ENCODE data around the gene CHMP4A. TPM values are rescaled to one million over a fixed set of nuclear protein-coding genes. Genes with fewer than 3 reads are reported as not detected.

CHMP4A gene
- total and polyA plus RNA-seq, 9 of the 15 experiments (the other 6 are each of a cell fraction or from before 2014, with no cell fraction given) = 28.8 to 104 (median 52.7) TPM

DNA sequence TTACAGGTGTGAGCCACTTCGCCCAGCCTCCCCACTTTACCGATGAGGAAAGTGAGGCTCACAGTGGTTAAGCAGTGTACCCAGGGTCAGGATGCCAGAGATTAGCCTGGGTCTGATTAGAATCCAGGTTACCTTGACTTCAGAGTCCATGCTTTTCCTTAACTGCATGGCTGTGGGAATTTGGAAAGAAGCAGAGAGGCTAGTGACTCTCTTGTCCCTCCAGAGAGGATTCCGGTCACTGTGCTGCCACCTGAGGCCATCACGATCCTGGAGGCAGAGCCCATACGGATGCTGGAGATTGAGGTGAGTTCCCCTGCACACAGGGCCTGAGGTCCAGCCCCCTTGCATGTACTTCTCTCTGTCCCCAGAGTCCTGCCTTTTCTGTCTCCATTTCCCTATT is 36.7 kb downstream of the CHMP4A start:
- TF ChIP-seq, protein P1, sequence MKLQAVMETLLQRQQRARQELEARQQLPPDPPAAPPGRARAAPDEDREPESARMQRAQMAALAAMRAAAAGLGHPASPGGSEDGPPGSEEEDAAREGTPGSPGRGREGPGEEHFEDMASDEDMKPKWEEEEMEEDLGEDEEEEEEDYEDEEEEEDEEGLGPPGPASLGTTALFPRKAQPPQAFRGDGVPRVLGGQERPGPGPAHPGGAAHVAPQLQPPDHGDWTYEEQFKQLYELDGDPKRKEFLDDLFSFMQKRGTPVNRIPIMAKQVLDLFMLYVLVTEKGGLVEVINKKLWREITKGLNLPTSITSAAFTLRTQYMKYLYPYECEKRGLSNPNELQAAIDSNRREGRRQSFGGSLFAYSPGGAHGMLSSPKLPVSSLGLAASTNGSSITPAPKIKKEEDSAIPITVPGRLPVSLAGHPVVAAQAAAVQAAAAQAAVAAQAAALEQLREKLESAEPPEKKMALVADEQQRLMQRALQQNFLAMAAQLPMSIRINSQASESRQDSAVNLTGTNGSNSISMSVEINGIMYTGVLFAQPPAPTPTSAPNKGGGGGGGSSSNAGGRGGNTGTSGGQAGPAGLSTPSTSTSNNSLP (IDR thresholded peaks at IDR 0.05; ENCODE audit: borderline replicate concordance, low read depth, low read length) = no peak
- TF ChIP-seq ZBED1 (IDR thresholded peaks at IDR 0.05) (no peak), ERF (CRISPR knock-in tag; IDR thresholded peaks at IDR 0.05) (no peak), EZH2 (IDR thresholded peaks at IDR 0.05; ENCODE audit: borderline replicate concordance, low read depth, low read length) (no peak), KAT7 (CRISPR knock-in tag; IDR thresholded peaks at IDR 0.05; ENCODE audit: borderline replicate concordance) (no peak), CBX5 (IDR thresholded peaks at IDR 0.05; ENCODE audit: borderline replicate concordance, low read depth) (no peak), GTF2E2 (tag; IDR thresholded peaks at IDR 0.05) (no peak), ZNF3 (CRISPR knock-in tag; IDR thresholded peaks at IDR 0.05) (no peak), ZNF197 (CRISPR knock-in tag; IDR thresholded peaks at IDR 0.05; ENCODE audit: low read depth) (no peak)
- TF ChIP-seq, protein P2, sequence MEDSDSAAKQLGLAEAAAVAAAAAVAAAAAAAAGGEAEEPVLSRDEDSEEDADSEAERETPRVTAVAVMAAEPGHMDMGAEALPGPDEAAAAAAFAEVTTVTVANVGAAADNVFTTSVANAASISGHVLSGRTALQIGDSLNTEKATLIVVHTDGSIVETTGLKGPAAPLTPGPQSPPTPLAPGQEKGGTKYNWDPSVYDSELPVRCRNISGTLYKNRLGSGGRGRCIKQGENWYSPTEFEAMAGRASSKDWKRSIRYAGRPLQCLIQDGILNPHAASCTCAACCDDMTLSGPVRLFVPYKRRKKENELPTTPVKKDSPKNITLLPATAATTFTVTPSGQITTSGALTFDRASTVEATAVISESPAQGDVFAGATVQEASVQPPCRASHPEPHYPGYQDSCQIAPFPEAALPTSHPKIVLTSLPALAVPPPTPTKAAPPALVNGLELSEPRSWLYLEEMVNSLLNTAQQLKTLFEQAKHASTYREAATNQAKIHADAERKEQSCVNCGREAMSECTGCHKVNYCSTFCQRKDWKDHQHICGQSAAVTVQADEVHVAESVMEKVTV (CRISPR knock-in tag; IDR thresholded peaks at IDR 0.05) = no peak
- TF ChIP-seq, protein P3, sequence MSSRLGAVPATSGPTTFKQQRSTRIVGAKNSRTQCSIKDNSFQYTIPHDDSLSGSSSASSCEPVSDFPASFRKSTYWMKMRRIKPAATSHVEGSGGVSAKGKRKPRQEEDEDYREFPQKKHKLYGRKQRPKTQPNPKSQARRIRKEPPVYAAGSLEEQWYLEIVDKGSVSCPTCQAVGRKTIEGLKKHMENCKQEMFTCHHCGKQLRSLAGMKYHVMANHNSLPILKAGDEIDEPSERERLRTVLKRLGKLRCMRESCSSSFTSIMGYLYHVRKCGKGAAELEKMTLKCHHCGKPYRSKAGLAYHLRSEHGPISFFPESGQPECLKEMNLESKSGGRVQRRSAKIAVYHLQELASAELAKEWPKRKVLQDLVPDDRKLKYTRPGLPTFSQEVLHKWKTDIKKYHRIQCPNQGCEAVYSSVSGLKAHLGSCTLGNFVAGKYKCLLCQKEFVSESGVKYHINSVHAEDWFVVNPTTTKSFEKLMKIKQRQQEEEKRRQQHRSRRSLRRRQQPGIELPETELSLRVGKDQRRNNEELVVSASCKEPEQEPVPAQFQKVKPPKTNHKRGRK (tag; IDR thresholded peaks at IDR 0.05) = no peak
- TF ChIP-seq, protein P4, sequence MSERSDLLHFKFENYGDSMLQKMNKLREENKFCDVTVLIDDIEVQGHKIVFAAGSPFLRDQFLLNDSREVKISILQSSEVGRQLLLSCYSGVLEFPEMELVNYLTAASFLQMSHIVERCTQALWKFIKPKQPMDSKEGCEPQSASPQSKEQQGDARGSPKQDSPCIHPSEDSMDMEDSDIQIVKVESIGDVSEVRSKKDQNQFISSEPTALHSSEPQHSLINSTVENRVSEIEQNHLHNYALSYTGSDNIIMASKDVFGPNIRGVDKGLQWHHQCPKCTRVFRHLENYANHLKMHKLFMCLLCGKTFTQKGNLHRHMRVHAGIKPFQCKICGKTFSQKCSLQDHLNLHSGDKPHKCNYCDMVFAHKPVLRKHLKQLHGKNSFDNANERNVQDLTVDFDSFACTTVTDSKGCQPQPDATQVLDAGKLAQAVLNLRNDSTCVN (CRISPR knock-in tag; IDR thresholded peaks at IDR 0.05) = no peak
- TF ChIP-seq, protein P5, sequence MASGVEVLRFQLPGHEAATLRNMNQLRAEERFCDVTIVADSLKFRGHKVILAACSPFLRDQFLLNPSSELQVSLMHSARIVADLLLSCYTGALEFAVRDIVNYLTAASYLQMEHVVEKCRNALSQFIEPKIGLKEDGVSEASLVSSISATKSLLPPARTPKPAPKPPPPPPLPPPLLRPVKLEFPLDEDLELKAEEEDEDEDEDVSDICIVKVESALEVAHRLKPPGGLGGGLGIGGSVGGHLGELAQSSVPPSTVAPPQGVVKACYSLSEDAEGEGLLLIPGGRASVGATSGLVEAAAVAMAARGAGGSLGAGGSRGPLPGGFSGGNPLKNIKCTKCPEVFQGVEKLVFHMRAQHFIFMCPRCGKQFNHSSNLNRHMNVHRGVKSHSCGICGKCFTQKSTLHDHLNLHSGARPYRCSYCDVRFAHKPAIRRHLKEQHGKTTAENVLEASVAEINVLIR (CRISPR knock-in tag; IDR thresholded peaks at IDR 0.05) = no peak
- Histone ChIP-seq H4K20me1 (replicated peaks; ENCODE audit: control insufficient read depth, insufficient read depth, low read length) (no peaks in the 10 kb centered on the region), H3K79me2 (ENCODE audit: control insufficient read depth, insufficient read depth, low read length) (no peaks in the 10 kb centered on the region), H3K27ac (ENCODE audit: extremely low read depth, low read depth, low read length) (no peak overlapping the region), H3K9ac (ENCODE audit: insufficient read depth in 1 of 2, low read depth in 2 of 2, low read length in 2 of 2) (peak overlapping the region in 1 of 2 experiments; percentile 68; a peak in 1 of 4 replicates), H3K27me3 (ENCODE audit: control insufficient read depth in 2 of 2, insufficient read depth in 2 of 2, low read length in 2 of 2) (no peaks in the 10 kb centered on the region), H3K4me2 (ENCODE audit: insufficient read depth, low read length) (no peak overlapping the region), H3K4me1 (replicated peaks in 1 of 2; ENCODE audit: control insufficient read depth in 2 of 2, insufficient read depth in 2 of 2, low read length in 2 of 2) (no peaks in the 10 kb centered on the region; a peak in 3 of 5 replicates), H2AFZ (ENCODE audit: low read depth, low read length) (no peak overlapping the region), H3K9me3 (replicated peaks; ENCODE audit: control insufficient read depth, insufficient read depth, low read depth, low read length) (no peaks in the 10 kb centered on the region), H3K36me3 (ENCODE audit: control insufficient read depth, insufficient read depth, low read length) (peaks cover 31% of the 10 kb centered on the region; the same call in 2 of the 3 replicates), H3K4me3 (no peak overlapping the region), H3K9me1 (ENCODE audit: control insufficient read depth, insufficient read depth, low read length) (no peaks in the 10 kb centered on the region)
- DNase-seq (ENCODE audit: extremely low read depth in 1 of 4, low spot score in 3 of 4) (no peak), FAIRE-seq (no peak), ATAC-seq (no peak)
- ChIA-PET POLR2A (no interaction called here), CTCF (ENCODE audit: low intra/inter-chr PET ratio) (no interaction called here)
- no TSS peak for BruUV-seq (replicated peaks)
- intact Hi-C loops (cut with micrococcal nuclease) (no loop called here), in situ Hi-C loops (cut with MboI) (no loop called here)
- 93% methylated on average over 4 of the region's 5 CpGs for WGBS (ENCODE audit: insufficient coverage, low coverage, missing lambda C conversion rate)

All from K562 (cell line).